HG02840 (cell line): ENCODE measurements around the gene PSMA5.
"Not testable (repeated sequence)": the region's sequence is repeated elsewhere in the genome, so short reads cannot be mapped to it uniquely, and the experiment has no call there.

Experiments
- ATAC-seq: cut with Tn5 transposase; IDR thresholded peaks from one replicate; pipeline ENCODE4 v1.9.1; 2021; ENCODE audit warnings: mild to moderate bottlenecking, moderate library complexity, moderate number of reproducible peaks; ENCODE audit not compliant: unreplicated experiment, low FRiP score

Gene PSMA5

DNA sequence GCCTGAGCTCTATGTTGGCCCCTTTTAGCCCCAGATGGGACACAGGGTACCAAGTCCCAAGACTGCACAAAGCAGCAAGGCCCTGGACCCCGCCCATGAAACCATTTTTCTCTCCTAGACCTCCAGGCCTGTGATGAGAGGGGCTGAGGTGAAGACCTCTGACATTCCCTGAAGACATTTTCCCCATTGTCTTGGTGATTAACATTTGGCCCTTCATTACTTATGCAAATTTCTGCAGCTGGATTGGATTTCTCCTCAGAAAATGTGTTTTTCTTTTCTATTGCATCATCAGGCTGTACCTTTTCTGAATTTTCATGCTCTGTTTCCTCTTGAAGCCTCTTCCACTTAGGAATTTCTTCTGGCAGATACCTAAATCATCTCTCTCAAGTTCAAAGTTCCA, 8.2 kb upstream of the PSMA5 start:
- ATAC-seq: no peak

DNA sequence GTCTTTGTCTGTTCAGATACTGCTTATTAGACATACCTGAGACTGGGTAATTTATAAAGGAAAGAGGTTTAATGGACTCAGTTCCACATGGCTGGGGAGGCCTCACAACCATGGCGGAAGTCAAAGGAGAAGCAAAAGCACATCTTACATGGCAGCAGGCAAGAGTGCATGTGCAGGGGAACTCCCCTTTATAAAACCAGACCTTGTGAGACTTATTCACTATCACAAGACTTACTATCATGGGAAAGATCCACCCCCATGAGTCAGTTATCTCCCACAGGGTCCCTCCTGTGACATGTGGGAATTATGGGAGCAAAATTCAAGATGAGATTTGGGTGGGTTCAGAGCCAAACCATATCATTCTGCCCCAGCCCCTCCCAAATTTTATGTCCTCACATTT, 7.1 kb upstream of the PSMA5 start:
- ATAC-seq: no peak

DNA sequence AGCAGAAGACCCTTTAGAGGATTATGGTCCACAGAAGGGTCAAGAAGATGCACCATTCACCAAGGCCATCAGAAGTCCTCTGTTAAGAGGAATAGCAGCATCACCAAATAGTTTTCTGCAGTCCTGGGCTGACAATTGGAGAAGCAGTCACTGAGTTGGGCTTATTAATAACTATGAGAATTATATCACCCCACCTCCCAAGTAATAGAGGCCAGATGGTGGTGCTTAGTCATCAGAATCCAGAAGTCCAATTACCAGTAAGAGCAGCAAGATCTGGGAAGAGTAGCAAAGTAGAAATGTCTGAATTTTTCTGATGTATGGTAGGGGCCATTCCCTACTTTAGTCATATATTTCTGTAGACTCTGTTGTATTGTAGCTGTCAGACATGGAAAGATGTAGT, 6.1 kb upstream of the PSMA5 start:
- no peak for ATAC-seq

DNA sequence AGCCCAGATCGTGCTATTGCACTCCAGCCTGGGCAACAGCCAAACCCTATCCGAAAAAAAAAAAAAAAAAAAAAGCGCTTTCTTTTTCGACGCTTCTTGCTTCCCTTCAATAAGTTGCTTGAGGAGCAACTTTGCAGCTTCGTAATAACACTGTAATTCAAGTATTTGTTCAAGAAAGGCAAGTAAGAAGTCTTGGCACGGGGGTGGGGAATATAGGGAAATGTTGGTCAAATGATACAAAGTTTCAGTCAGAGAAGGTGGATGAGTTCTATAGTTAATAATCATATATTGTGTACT, 871 bp upstream of the PSMA5 start:
- no peak for ATAC-seq

DNA sequence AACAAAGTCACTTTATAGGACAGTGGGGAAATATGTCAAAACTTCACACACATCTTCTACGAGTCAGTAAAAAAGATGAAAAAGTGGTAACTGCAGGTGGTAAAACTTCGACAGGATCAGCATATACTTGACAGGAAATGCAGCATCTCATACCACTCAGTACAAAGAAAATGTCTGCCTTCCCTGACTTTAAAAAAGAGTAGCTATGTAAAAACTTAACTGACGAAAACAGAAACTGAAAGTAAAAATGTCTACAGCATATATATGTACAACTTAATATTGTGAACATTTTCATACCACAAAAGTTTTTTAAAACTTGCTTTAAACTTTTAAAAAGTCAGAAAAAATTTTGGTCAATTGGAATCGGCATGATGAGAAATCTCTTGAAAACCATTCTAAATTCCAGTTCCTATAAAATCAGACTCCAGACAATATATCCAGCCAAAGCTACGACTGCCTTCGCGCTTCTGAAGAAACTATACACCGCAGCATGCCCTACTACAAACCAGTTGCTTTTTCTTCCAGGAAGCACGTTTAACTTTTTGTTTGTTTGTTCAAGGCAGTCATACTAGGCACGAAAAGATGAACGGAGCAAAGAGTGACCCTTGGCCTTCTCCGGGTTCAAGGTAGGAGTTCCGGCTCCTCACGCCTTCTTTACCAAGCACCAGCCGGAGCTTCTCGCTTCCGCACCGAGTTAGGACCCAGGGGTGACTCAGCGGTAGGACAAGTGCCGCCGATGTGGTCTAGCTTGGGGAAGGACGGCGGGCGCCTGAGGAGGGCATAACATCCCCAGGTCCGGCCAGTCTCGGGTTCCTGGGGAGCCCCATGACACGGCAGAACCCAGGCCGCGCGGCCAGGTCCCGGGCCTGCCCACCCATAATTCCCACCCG, 612 bp downstream of the PSMA5 start:
- ATAC-seq: peak; percentile 37

DNA sequence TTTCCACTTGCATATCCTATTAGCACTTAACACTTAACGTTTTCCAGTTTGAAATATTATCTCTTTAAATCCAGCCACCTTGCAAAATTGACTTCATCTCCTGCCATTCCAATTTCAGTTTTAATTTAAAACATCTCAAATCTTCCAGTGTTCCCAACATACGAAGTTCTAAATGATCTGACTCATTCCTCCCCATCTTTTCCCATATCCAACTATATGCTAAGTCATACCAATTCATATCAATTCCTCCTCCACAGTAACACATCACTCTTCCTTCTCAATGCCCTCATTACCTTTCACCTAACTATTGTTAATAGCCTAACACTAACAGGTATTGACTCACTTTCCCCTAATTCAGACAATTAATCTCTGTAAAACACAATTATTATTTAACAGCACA, 2.8 kb downstream of the PSMA5 start:
- ATAC-seq: no peak

DNA sequence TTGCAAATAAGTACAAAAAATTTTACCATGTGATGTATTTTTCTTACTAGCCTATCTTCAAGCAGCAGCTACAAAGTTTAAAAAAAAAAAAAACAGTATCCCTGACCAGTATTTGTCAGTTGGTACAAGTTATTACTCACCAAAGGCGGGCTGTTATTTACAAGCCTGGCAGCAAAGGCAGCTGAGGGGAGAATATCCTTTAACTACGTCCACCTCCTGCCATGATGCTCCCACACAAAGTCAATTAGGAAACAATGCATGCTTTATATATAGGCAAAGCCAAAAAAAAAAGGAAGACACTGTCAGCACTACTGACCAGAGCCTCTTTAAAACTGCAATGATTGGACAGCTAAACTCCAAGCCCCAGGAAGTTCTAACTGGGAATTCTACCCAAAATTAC, 13.7 kb downstream of the PSMA5 start:
- ATAC-seq: no peak

DNA sequence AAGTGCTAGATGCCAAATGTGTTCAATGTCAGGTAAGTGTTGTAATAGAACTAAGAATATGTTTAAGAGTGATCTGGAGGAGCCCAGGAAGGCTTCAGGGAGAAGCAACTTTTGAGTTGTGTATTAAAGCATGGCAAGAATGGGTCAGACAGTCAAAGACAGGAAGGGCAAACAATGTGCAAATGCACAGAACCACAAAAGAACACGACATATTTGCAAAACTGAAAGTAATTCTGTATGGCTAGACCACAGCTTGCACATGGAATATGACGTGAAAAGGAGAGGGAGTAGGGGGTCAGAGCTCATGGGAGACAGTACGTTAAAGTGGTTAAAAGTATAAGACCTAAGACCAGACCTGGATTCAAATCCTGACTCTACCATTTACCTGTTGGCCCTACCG, 21.4 kb downstream of the PSMA5 start:
- no peak for ATAC-seq

DNA sequence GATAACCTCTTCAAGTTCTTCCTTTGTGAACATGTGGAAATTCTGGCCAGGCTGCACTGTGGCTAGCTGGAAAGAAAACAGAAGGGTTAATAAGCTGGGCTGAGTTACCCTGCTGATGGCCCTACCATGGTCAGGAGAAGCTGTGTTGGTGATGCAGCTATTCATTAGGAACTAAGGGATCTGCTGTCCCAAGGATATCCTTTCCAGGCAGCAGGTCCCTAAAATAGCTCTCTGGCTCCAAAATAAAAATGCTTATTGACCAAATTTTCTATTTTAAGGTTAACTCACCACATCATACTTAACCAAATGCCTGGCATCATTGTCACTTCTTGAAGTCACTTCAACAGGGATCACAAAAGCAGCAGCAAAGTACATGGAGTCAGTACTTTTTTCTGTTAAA, 24.2 kb downstream of the PSMA5 start:
- no peak for ATAC-seq

DNA sequence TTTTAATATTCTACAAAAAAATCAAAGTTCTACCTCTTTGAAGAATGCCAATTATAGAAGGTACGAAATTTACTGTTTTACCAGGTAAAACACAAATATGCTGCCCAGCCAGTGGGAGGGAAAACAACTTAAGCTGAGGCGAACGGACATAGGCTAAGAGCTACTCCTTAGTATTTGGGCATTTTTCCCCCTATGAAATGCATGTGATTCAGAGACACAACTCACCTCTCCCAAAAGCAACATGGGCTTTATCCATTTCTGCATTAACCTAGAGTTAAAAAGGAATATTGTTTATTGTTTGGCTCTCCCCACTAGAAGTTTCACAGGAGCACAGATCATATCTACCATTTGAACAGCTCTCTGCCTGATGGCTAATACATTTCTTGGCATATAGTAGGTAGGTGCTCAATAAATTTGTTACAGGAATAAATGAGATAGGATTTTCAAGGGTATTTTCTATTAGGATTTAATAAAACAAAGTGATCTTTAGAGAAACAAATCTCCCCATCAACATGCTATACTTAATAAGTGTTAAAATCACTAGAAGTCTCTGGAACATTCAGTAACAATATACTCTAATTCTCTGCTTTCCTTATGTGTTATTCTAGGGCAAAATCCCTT, 26.1 kb downstream of the PSMA5 start:
- ATAC-seq: no peak

DNA sequence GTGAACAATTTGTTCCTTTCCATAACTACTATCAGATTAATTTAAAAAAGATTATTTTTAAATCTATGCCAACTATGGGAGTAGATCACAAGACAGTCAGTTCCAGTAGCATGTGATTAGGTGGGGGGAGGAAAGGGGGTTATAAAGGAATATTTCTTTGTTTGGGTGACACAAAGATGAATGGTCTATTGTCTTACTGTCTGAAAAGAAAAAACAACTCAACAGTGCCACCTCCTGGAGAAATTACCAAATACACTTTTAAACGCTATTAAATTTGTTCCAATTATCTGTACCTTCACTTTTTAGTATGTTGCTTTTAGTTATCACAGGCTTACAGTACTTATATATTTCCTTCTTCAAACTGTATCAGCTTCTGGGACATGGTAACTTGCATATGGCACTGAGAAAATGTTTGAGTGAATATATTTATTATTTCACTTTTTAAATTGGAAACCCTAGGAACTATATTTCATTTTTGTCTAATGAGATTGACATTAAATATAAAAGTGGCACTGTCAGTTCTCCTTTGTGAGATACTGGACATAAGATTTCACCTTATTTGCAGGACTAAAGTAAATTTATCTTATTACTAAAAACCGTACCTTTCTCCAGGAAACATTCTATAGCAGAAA, 26.8 kb downstream of the PSMA5 start:
- no peak for ATAC-seq

DNA sequence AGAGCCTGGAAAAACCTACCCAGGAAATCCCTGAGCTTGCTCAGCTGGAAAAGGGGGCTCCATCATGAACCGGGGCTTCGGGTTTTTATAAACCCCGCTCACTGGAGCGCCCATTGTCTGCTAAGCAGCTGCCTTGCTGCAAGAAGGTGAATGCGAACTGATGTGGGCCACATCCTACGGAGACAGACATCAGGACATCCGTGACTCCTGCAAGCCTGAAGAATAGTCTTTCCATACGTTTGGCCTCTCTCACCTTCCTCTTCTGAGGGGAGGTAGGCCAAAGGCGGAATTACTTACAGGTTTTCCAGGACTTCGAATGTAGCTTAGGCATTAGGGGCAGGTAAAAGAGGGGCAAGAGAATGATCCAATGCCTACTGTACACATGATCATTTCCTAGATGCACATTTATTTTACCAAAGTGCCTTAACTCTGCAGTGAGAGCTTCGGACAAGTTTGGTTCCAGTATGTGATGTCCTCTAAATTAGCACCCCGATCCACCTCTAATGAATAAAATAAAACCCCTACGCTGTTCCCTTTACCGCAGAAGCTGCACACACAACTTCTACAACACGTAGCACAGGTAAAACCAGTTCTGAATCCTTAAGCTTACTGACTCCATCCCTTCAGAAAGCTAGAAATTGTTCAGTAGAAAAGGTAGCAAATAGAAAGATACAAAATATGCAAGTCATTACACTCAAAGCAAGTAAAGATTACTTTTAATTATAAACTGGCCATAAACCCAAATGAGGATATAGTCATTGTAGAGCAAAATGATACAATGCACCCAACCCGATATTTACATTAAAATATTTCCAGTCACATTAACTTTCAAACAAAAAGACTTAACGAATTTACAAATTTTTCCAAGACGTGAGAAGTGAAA, 27.7 kb downstream of the PSMA5 start:
- no peak for ATAC-seq

DNA sequence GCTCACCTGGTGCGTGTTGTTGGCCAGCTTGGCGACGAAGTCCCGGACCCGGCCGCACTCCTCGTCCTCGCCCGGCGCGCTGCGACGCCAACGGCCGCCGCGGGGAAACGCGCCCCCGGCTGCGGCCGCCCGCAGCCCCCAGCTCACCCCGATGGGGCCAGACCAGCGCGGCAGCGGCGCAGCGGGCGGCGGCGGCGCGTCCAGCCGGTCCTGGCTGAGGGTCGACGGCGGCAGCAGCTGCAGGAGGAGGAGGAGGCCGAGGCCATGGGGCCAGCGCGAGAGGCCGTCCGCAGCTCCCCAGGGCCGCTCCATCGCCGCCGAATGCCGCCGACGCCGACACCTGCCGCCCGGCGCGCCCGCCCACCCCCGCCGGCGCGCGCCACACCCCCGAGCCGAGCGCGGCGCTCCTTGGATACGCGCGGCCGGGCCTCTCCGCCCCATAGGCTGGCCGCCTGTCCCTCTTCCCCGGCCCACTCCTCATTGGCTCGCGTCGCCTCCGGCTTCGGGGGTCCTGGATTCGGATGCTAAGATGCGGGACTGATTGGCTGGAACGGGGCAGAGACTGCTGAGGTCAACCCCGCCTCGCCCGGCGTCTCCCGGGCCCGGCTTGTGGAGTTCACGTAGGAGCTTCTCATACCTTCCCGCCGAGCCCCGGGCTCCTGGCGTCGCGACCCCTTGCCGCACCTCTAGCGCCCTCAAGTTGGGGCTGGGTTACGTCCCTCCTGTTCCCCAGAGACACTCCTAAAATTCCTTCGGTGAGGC, 28.5 kb downstream of the PSMA5 start, which contains the start of gene SORT1:
TSS of gene SORT1 (minus strand) at position 338 of the 762 bp plus-strand sequence. CDS start at position 312, 26 bp downstream.
- peak; percentile 69 for ATAC-seq

DNA sequence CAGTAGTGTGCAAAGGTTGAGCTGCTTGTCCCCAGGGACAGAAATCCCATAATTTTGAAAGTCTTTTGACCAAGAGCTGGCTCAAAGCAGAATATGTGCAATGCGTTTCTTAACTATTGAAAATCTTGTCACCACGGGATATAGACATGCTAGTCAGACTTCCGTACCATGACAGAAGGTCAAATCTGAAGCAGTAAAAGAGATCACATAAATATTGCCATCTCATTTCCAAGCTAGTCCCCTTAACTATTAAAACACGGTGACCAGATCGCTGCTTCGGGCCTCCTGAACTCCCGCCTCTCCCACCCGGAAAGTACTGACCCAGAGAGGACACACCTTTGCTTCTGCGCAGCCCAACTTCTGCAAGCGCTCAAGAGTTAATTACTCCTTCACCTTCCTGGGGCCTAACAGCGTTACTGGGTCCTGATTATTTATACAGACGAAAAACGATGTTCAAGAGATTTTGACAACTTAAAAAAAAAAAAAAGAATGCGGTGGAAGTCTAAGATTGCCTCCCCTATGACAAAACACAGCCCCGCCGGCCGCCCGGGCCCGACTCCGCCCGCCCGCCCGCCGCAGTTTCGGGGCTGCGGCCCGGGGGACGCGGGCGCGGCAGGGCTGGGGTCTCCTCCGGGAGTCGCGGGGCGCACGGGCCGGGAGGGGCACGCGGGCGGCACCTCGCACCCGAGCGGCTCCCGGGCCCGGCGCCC, 29.2 kb downstream of the PSMA5 start:
- peak; percentile 15 for ATAC-seq

DNA sequence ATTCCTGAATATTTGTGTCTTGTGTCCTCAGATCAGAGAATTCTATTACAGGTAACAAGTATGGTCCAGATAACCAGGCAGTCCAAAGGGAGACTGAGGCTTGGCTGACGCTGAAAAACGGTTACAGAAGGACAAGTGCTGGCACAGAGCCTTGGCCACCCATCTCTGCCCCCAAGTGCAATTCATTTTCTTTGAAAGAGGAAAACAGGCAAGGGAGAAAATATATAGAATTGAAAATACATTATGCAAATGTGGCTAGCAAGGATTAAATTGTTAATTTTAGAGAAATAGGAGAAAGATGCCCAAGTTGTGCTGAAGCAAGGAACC, 29.8 kb downstream of the PSMA5 start:
- no peak for ATAC-seq

DNA sequence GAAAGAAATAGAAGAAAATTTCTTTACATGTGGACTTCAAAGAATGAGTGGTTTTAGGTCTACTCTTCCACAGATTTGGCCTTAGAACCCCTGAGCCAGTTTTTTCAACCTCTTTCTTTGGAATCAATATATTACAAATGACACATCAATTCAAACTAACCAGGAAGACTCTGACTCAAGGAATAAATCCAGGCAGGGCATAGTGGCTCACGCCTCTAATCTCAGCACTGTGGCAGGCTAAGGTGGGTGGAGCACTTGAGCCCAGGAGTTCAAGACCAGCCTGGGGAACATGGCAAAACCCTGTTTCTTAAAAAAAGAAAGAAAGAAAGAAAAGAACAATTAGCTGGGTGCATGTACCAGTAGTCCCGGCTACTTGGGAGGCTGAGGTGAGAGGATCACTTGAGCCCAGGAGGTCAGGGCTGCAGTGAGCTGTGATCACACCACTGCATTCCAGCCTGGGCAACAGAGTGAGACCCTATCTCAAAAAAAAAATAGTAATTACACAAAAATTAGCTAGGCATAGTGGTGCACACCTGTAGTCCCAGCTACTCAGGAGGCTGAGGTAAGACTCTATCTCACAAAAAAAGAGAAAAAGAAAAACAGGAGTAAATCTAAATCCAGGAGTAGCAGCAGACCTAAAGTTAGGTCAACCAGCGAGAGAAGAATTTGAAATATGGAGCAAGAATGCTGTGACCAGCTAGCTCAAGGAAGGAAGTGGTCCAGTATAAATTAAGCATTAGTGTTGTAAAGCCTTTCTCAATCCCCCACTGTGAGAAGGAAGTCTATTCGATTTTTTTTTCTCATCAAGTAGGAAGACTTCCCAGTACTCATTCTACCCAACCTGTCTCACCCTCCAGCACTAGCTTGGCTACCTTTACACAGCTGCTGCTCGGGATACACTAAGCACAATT, 30.4 kb downstream of the PSMA5 start:
- ATAC-seq: no peak

DNA sequence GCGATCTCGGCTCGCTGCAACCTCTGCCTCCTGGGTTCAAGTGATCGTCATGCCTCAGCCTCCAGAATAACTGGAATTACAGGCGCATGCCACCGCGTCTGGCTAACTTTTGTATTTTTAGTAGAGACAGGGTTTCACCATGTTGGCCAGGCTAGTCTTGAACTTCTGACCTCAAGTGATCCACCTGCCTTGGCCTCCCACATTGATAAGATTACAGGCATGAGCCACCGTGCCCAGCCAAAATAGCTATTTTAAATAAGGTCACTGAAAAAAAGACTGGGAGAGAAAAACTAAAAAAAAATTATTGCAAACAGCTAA, 31.0 kb downstream of the PSMA5 start:
- ATAC-seq: not testable (repeated sequence)

DNA sequence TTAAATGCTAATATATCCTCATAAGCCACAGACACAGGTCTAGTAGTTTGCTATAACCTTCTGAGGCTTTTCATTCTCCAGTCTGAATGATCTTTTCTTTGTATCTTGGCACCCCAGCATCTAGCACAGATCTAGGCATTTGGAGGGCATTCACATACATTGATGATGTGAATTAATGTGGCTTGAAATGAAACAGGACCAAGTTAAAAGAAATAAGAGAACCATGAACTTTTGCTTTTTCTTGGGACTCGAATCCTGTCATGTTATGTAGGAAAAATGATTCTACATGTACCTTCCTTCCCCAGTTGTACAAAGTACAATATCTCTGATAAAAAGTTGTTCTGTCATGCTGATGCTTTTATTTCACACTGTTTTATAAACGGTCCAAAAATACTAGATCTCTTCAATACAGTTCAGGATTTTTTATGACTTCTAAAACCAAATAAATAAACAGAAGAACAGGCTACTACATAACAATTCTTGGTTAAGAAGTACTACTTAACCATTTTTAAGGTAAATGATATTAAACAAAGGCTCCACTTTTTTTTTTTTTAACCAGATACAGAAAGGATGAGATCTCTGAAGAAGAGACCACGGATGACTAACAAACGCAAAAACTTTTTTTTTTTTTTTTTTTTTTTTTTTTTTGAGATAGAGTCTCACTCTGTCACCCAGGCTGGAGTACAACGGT, 31.5 kb downstream of the PSMA5 start:
- ATAC-seq: no peak
